Activated naive CD4-positive, alpha-beta T cell treated with anti-CD3 and anti-CD28 coated beads, Interleukin-2, amount 50 U/mL, for 24 hours (primary cell): Measurements from ENCODE around the gene FEM1A.
"Not testable (repeated sequence)": the region's sequence is repeated elsewhere in the genome, so short reads cannot be mapped to it uniquely, and the experiment has no call there.

Experiments used
- H3K27ac Mint-ChIP-seq: one replicate; pipeline ENCODE4 v1.8.0; 2021; ENCODE audit warnings: mild to moderate bottlenecking, mixed read lengths
- H3K27me3 Mint-ChIP-seq: one replicate; pipeline ENCODE4 v1.8.0; 2021; ENCODE audit warnings: mixed read lengths
- H3K36me3 Mint-ChIP-seq: one replicate; pipeline ENCODE4 v1.8.0; 2021; ENCODE audit warnings: mixed read lengths
- H3K4me1 Mint-ChIP-seq: one replicate; pipeline ENCODE4 v1.8.0; 2021; ENCODE audit warnings: mixed read lengths
- H3K4me3 Mint-ChIP-seq: one replicate; pipeline ENCODE4 v1.8.0; 2021; ENCODE audit warnings: mild to moderate bottlenecking, mixed read lengths
- H3K9me3 Mint-ChIP-seq: one replicate; pipeline ENCODE4 v1.8.0; 2021; ENCODE audit warnings: mixed read lengths

The FEM1A gene

GRCh38 chr19:4763021-4763420, 28.5 kb upstream of the FEM1A start:
- H3K36me3 Mint-ChIP-seq = no peaks in the 10 kb centered on the region
- peaks cover 3% of the 10 kb centered on the region for H3K4me1 Mint-ChIP-seq
- H3K9me3 Mint-ChIP-seq = no peaks in the 10 kb centered on the region
- H3K27me3 Mint-ChIP-seq = peaks cover 21% of the 10 kb centered on the region
- H3K4me3 Mint-ChIP-seq = no peak overlapping the region
- no peak overlapping the region for H3K27ac Mint-ChIP-seq

- Mint-ChIP-seq H3K9me3 (no peaks in the 10 kb centered on the region), H3K27ac (no peak overlapping the region), H3K4me3 (no peak overlapping the region), H3K4me1 (peaks cover 3% of the 10 kb centered on the region), H3K27me3 (peaks cover 18% of the 10 kb centered on the region), H3K36me3 (no peaks in the 10 kb centered on the region)
These were observed 27.2 kb upstream of the FEM1A start for GRCh38 chr19:4764393-4764660.

GRCh38 chr19:4768934-4769777, 22.4 kb upstream of the FEM1A start:
- Mint-ChIP-seq H3K4me3 (no peak overlapping the region), H3K27me3 (peaks cover 12% of the 10 kb centered on the region), H3K4me1 (no peaks in the 10 kb centered on the region), H3K27ac (peak overlapping the region; percentile 85), H3K36me3 (no peaks in the 10 kb centered on the region), H3K9me3 (no peaks in the 10 kb centered on the region)

GRCh38 chr19:4772566-4772965, 19.0 kb upstream of the FEM1A start:
- no peak overlapping the region for H3K4me3 Mint-ChIP-seq

GRCh38 chr19:4773047-4773640, 18.4 kb upstream of the FEM1A start:
- Mint-ChIP-seq H3K36me3 (peaks cover 3% of the 10 kb centered on the region), H3K9me3 (no peaks in the 10 kb centered on the region), H3K27me3 (peaks cover 15% of the 10 kb centered on the region), H3K27ac (no peak overlapping the region), H3K4me1 (no peaks in the 10 kb centered on the region), H3K4me3 (no peak overlapping the region)

More at GRCh38 chr19:4772566-4772965, 19.0 kb upstream of the FEM1A start:
- Mint-ChIP-seq H3K36me3 (peaks cover 3% of the 10 kb centered on the region), H3K27ac (no peak overlapping the region), H3K9me3 (no peaks in the 10 kb centered on the region), H3K27me3 (peaks cover 15% of the 10 kb centered on the region), H3K4me1 (no peaks in the 10 kb centered on the region)

- Mint-ChIP-seq H3K4me1 (no peaks in the 10 kb centered on the region), H3K27me3 (peaks cover 15% of the 10 kb centered on the region), H3K36me3 (peaks cover 3% of the 10 kb centered on the region), H3K27ac (no peak overlapping the region), H3K9me3 (no peaks in the 10 kb centered on the region), H3K4me3 (no peak overlapping the region)
These were observed 17.4 kb upstream of the FEM1A start for GRCh38 chr19:4774136-4774535.

GRCh38 chr19:4775627-4776152, 15.8 kb upstream of the FEM1A start:
- Mint-ChIP-seq H3K4me3 (no peak overlapping the region), H3K4me1 (no peaks in the 10 kb centered on the region), H3K27me3 (peaks cover 15% of the 10 kb centered on the region), H3K36me3 (peaks cover 3% of the 10 kb centered on the region), H3K9me3 (no peaks in the 10 kb centered on the region), H3K27ac (no peak overlapping the region)

- Mint-ChIP-seq H3K27me3 (peaks cover 15% of the 10 kb centered on the region), H3K27ac (no peak overlapping the region)
These were observed 14.9 kb upstream of the FEM1A start for GRCh38 chr19:4776436-4777211.

GRCh38 chr19:4778124-4778523, 13.4 kb upstream of the FEM1A start:
- not testable (repeated sequence) for H3K4me1 Mint-ChIP-seq, H3K27me3 Mint-ChIP-seq, H3K4me3 Mint-ChIP-seq, H3K9me3 Mint-ChIP-seq, H3K36me3 Mint-ChIP-seq, H3K27ac Mint-ChIP-seq

More at GRCh38 chr19:4776436-4777211, 14.9 kb upstream of the FEM1A start:
- no peaks in the 10 kb centered on the region for H3K4me1 Mint-ChIP-seq
- no peaks in the 10 kb centered on the region for H3K9me3 Mint-ChIP-seq
- H3K36me3 Mint-ChIP-seq = peaks cover 7% of the 10 kb centered on the region
- H3K4me3 Mint-ChIP-seq = no peak overlapping the region

GRCh38 chr19:4780860-4781259, 10.7 kb upstream of the FEM1A start:
- Mint-ChIP-seq H3K27me3 (peaks cover under 1% of the 10 kb centered on the region), H3K9me3 (no peaks in the 10 kb centered on the region), H3K4me3 (no peak overlapping the region), H3K27ac (no peak overlapping the region), H3K36me3 (peaks cover 4% of the 10 kb centered on the region), H3K4me1 (no peaks in the 10 kb centered on the region)

GRCh38 chr19:4781801-4782200, 9.7 kb upstream of the FEM1A start:
- Mint-ChIP-seq H3K4me3 (no peak overlapping the region), H3K9me3 (no peaks in the 10 kb centered on the region), H3K4me1 (no peaks in the 10 kb centered on the region), H3K36me3 (peaks cover 3% of the 10 kb centered on the region), H3K27me3 (no peaks in the 10 kb centered on the region), H3K27ac (no peak overlapping the region)

GRCh38 chr19:4786412-4787016, 5.0 kb upstream of the FEM1A start:
- not testable (repeated sequence) for H3K4me3 Mint-ChIP-seq, H3K4me1 Mint-ChIP-seq, H3K36me3 Mint-ChIP-seq, H3K27ac Mint-ChIP-seq, H3K27me3 Mint-ChIP-seq, H3K9me3 Mint-ChIP-seq

- H3K27ac Mint-ChIP-seq = peak overlapping the region; percentile 46
- not testable (repeated sequence) for H3K9me3 Mint-ChIP-seq, H3K36me3 Mint-ChIP-seq, H3K27me3 Mint-ChIP-seq
- peaks cover 33% of the 10 kb centered on the region for H3K4me1 Mint-ChIP-seq
- peak overlapping the region; percentile 92 for H3K4me3 Mint-ChIP-seq
These were observed 708 bp downstream of the FEM1A start for GRCh38 chr19:4792019-4792865.

- H3K27me3 Mint-ChIP-seq, H3K9me3 Mint-ChIP-seq, H3K36me3 Mint-ChIP-seq: not testable (repeated sequence)
- H3K27ac Mint-ChIP-seq = peak overlapping the region; percentile 46
- H3K4me3 Mint-ChIP-seq = peak overlapping the region; percentile 92
- H3K4me1 Mint-ChIP-seq = peaks cover 33% of the 10 kb centered on the region
These were observed 1.3 kb downstream of the FEM1A start for GRCh38 chr19:4792866-4793195.

- Mint-ChIP-seq H3K4me3 (peak overlapping the region; percentile 92), H3K4me1 (peaks cover 33% of the 10 kb centered on the region), H3K27ac (peak overlapping the region; percentile 23)
- not testable (repeated sequence) for H3K36me3 Mint-ChIP-seq, H3K27me3 Mint-ChIP-seq, H3K9me3 Mint-ChIP-seq
These were observed 1.7 kb downstream of the FEM1A start for GRCh38 chr19:4793278-4793677.
